ENCODE results near the gene MPPED1.

Gene MPPED1

DNA sequence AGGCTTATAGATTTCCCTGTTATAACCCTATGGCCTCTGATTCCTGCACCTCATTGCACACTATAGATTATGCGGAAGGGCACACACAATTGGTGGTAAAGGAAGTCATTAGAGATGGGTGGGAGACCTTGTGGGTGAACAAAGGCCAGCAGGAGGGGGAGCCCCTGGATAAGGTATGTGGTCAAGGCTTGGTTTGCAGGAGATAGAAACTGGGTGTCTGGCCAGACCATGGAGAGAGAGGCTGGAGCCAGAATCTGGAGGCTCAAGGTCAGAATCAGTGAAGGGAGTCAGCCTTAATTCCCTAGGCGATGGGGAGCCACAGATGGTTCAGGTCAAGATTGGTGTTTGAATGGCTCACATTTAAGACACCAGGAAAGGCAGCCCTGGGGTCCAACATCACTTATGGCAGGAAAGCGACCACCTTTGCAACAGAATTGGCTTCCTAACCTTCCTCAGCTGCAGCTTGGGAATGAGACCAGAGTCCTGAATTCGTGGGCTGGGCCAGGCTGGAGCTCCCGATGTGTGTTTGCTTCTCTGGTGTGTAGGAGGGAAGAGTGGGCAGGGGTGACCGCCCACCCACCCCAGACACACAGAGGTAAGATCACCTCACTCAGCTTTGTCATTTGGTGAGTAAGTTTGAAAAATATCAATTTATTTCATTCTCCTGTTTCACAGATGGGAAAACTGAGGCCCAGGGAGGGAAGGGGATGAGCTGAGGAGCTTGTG lies 45.9 kb upstream of the MPPED1 start:
- Histone ChIP-seq H3K9me3 (ENCODE audit: insufficient read depth, low read length, severe bottlenecking) (no peaks in the 10 kb centered on the region), H3K36me3 (ENCODE audit: insufficient read depth, low read length) (no peaks in the 10 kb centered on the region), H2AFZ (ENCODE audit: low read depth, low read length) (no peak overlapping the region), H3K4me1 (ENCODE audit: insufficient read depth, low read length) (no peaks in the 10 kb centered on the region), H3K4me2 (ENCODE audit: insufficient read depth, low read length) (no peak overlapping the region), H3K27me3 (ENCODE audit: insufficient read depth, low read length, poor library complexity) (no peaks in the 10 kb centered on the region), H3K4me3 (ENCODE audit: low read depth in 1 of 2, low read length in 2 of 2) (no peak overlapping the region), H3K79me2 (ENCODE audit: insufficient read depth, low read length) (no peaks in the 10 kb centered on the region), H4K20me1 (ENCODE audit: insufficient read depth, low read length) (no peaks in the 10 kb centered on the region; the same call in none of the 2 replicates), H3K9ac (ENCODE audit: low read depth, low read length) (no peak overlapping the region), H3K27ac (ENCODE audit: low read length) (no peak overlapping the region)
- DNase-seq = no peak
- no peak for ATAC-seq (ENCODE audit: insufficient read depth, low read depth)
- no peak for TF ChIP-seq EZH2 (IDR thresholded peaks at IDR 0.05; ENCODE audit: borderline replicate concordance, low read depth, low read length, severe bottlenecking)
- TF ChIP-seq, protein P1, sequence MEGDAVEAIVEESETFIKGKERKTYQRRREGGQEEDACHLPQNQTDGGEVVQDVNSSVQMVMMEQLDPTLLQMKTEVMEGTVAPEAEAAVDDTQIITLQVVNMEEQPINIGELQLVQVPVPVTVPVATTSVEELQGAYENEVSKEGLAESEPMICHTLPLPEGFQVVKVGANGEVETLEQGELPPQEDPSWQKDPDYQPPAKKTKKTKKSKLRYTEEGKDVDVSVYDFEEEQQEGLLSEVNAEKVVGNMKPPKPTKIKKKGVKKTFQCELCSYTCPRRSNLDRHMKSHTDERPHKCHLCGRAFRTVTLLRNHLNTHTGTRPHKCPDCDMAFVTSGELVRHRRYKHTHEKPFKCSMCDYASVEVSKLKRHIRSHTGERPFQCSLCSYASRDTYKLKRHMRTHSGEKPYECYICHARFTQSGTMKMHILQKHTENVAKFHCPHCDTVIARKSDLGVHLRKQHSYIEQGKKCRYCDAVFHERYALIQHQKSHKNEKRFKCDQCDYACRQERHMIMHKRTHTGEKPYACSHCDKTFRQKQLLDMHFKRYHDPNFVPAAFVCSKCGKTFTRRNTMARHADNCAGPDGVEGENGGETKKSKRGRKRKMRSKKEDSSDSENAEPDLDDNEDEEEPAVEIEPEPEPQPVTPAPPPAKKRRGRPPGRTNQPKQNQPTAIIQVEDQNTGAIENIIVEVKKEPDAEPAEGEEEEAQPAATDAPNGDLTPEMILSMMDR (IDR thresholded peaks at IDR 0.05; ENCODE audit: borderline replicate concordance, extremely low read depth, low read length, poor library complexity, severe bottlenecking) = no peak

GRCh38 chr22:43370036-43370435 lies 41.8 kb upstream of the MPPED1 start:
- TF ChIP-seq, protein P1 (IDR thresholded peaks at IDR 0.05; ENCODE audit: borderline replicate concordance, extremely low read depth, low read length, poor library complexity, severe bottlenecking) = no peak
- TF ChIP-seq EZH2 (IDR thresholded peaks at IDR 0.05; ENCODE audit: borderline replicate concordance, low read depth, low read length, severe bottlenecking) = no peak
- DNase-seq = no peak
- H3K4me3 ChIP-seq (ENCODE audit: low read depth in 1 of 2, low read length in 2 of 2) = no peak overlapping the region

GRCh38 chr22:43375951-43376455 lies 35.8 kb upstream of the MPPED1 start:
- H3K27me3 ChIP-seq (ENCODE audit: insufficient read depth, low read length, poor library complexity) = peaks cover 32% of the 10 kb centered on the region
- H3K4me1 ChIP-seq (ENCODE audit: insufficient read depth, low read length) = peaks cover 19% of the 10 kb centered on the region
- peaks cover 2% of the 10 kb centered on the region for H3K9me3 ChIP-seq (ENCODE audit: insufficient read depth, low read length, severe bottlenecking)
- no peak for DNase-seq
- H4K20me1 ChIP-seq (ENCODE audit: insufficient read depth, low read length) = peaks cover 9% of the 10 kb centered on the region
- ATAC-seq (ENCODE audit: insufficient read depth, low read depth) = no peak
- H3K27ac ChIP-seq (ENCODE audit: low read length) = no peak overlapping the region
- H3K79me2 ChIP-seq (ENCODE audit: insufficient read depth, low read length) = no peaks in the 10 kb centered on the region
- H3K9ac ChIP-seq (ENCODE audit: low read depth, low read length) = no peak overlapping the region
- no peaks in the 10 kb centered on the region for H3K36me3 ChIP-seq (ENCODE audit: insufficient read depth, low read length)
- H3K4me3 ChIP-seq (ENCODE audit: low read depth in 1 of 2, low read length in 2 of 2) = no peak overlapping the region
- no peak for TF ChIP-seq EZH2 (IDR thresholded peaks at IDR 0.05; ENCODE audit: borderline replicate concordance, low read depth, low read length, severe bottlenecking)
- TF ChIP-seq, protein P1 (IDR thresholded peaks at IDR 0.05; ENCODE audit: borderline replicate concordance, extremely low read depth, low read length, poor library complexity, severe bottlenecking) = no peak
- H3K4me2 ChIP-seq (ENCODE audit: insufficient read depth, low read length) = no peak overlapping the region
- no peak overlapping the region for H2AFZ ChIP-seq (ENCODE audit: low read depth, low read length)

More at GRCh38 chr22:43370036-43370435, 41.8 kb upstream of the MPPED1 start:
- Histone ChIP-seq H2AFZ (ENCODE audit: low read depth, low read length) (no peak overlapping the region), H3K27me3 (ENCODE audit: insufficient read depth, low read length, poor library complexity) (peaks cover 2% of the 10 kb centered on the region), H3K36me3 (ENCODE audit: insufficient read depth, low read length) (no peaks in the 10 kb centered on the region), H3K27ac (ENCODE audit: low read length) (no peak overlapping the region), H3K9me3 (ENCODE audit: insufficient read depth, low read length, severe bottlenecking) (peaks cover 2% of the 10 kb centered on the region), H3K79me2 (ENCODE audit: insufficient read depth, low read length) (no peaks in the 10 kb centered on the region), H3K4me1 (ENCODE audit: insufficient read depth, low read length) (no peaks in the 10 kb centered on the region), H4K20me1 (ENCODE audit: insufficient read depth, low read length) (peaks cover 2% of the 10 kb centered on the region), H3K4me2 (ENCODE audit: insufficient read depth, low read length) (no peak overlapping the region), H3K9ac (ENCODE audit: low read depth, low read length) (no peak overlapping the region)
- no peak for ATAC-seq (ENCODE audit: insufficient read depth, low read depth)
